Sigmoid colon (tissue), 7 donors: ENCODE data around the gene ROBO3. TPM values are rescaled to one million over a fixed set of nuclear protein-coding genes. Genes with fewer than 3 reads are reported as not detected.

ENCODE experiments used
- DNase-seq: peaks from one replicate; pipeline ENCODE4 v3.0.0-alpha.2; 2019
- H3K27ac ChIP-seq, 4 donors: fragments of 200-600 bp; sonication (generic); one replicate each; pipeline ENCODE4 v1.5.1; 2016 to 2019; ENCODE audit warnings: mild to moderate bottlenecking in 1 of 4
- H3K27me3 ChIP-seq, 3 donors: fragments of 200-600 bp; sonication (generic); one replicate each; pipeline ENCODE4 v1.5.1; 2019; ENCODE audit warnings: mild to moderate bottlenecking in 1 of 3
- H3K36me3 ChIP-seq, 4 donors: fragments of 200-600 bp; sonication (generic); one replicate each; pipeline ENCODE4 v1.5.1; 2016 to 2019
- H3K4me1 ChIP-seq, 4 donors: fragments of 200-600 bp; sonication (generic); one replicate each; pipeline ENCODE4 v1.5.1; 2017 to 2019
- H3K4me3 ChIP-seq, 4 donors: fragments of 200-600 bp; sonication (generic); one replicate each; pipeline ENCODE4 v1.5.1; 2017 to 2019; ENCODE audit warnings: mild to moderate bottlenecking in 2 of 4, moderate library complexity in 1 of 4
- H3K9me3 ChIP-seq, 4 donors: fragments of 200-600 bp in 3 of 4; sonication (generic) in 3 of 4; one replicate each; pipeline versions ENCODE4 v1.5.1 to v1.6.1; 2013 to 2019
- CTCF ChIP-seq, 4 experiments: fragments of 450-650 bp in 3 of 4; fragments of 200-600 bp in 1 of 4; IDR thresholded peaks; one replicate each; pipeline ENCODE4 v1.5.1; 2016 to 2019; ENCODE audit warnings: antibody characterized with exemption in 4 of 4, mild to moderate bottlenecking in 3 of 4, moderate library complexity in 2 of 4
- EP300 ChIP-seq, 4 donors: sonication (generic); formaldehyde crosslinking; IDR thresholded peaks; one replicate each; pipeline ENCODE4 v1.6.1; 2017; ENCODE audit warnings: antibody characterized with exemption in 4 of 4
- POLR2A ChIP-seq, 2 donors: fragments of 450-650 bp; IDR thresholded peaks; one replicate each; pipeline ENCODE4 v1.6.1; 2016; ENCODE audit warnings: antibody characterized with exemption in 2 of 2, mild to moderate bottlenecking in 2 of 2, moderate library complexity in 2 of 2
- POLR2AphosphoS5 ChIP-seq, 4 donors: sonication (generic); formaldehyde crosslinking; IDR thresholded peaks; one replicate each; pipeline ENCODE4 v1.6.1; 2017; ENCODE audit warnings: antibody characterized with exemption in 4 of 4
- WGBS, 2 donors: extraction: QIAGEN DNeasy Blood & Tissue Kit; methylation state at CpG; one replicate each; pipeline ENCODE4 v1.1.7; 2013; 5-methylcytosine and 5-hydroxymethylcytosine counted together
- intact Hi-C: fragments of 100-400 bp; cut with DNase I; formaldehyde crosslinking; loops from one replicate; pipeline ENCODE4 v1.15.1; 2023
- polyA plus RNA-seq, 3 donors: library from polyadenylated mRNA; stranded (reverse); fragments of 200-250 nt; gene quantifications; one replicate each; pipeline ENCODE4 v1.2.3, GENCODE V29; 2013
- total RNA-seq, 4 donors: library from RNA; depleted of rRNA; stranded (reverse); fragments of >200 nt; gene quantifications; one replicate each; pipeline ENCODE4 v1.1.0, GENCODE V29; 2016
- donor health status: healthy with polysubstance abuse.
- donor health status: Bipolar disorder and iron deficiency.
- donor health status: healthy.

Gene ROBO3
- total and polyA plus RNA-seq, 7 donors = 1.6 to 37.7 (median 9.1) TPM

GRCh38 chr11:124823512-124824376 lies 41.5 kb upstream of the ROBO3 start:
- DNase-seq = no peak
- no peaks in the 10 kb centered on the region for H3K36me3 ChIP-seq
- WGBS, 2 donors = 21 to 53% methylated on average over 8 of the region's 8 CpGs
- no peaks in the 10 kb centered on the region for H3K9me3 ChIP-seq
- no peak overlapping the region for H3K4me3 ChIP-seq
- no peak overlapping the region for H3K27ac ChIP-seq
- intact Hi-C loops = no loop called here
- TF ChIP-seq POLR2A (IDR thresholded peaks at IDR 0.05) (no peak), POLR2AphosphoS5 (IDR thresholded peaks at IDR 0.05) (no peak), CTCF (IDR thresholded peaks at IDR 0.05) (no peak)
- no peaks in the 10 kb centered on the region for H3K4me1 ChIP-seq
- H3K27me3 ChIP-seq = peaks cover 0 to 2% (median 0%) of the 10 kb centered on the region in 3 donors

GRCh38 chr11:124825876-124826275 lies 39.4 kb upstream of the ROBO3 start:
- DNase-seq = no peak
- TF ChIP-seq POLR2A (IDR thresholded peaks at IDR 0.05) (no peak), CTCF (IDR thresholded peaks at IDR 0.05) (no peak), POLR2AphosphoS5 (IDR thresholded peaks at IDR 0.05) (no peak), EP300 (IDR thresholded peaks at IDR 0.05) (no peak)
- Histone ChIP-seq H3K27ac (no peak overlapping the region), H3K4me3 (no peak overlapping the region), H3K4me1 (no peaks in the 10 kb centered on the region), H3K27me3 (no peaks in the 10 kb centered on the region), H3K36me3 (no peaks in the 10 kb centered on the region), H3K9me3 (no peaks in the 10 kb centered on the region)
- WGBS, 2 donors = 67 to 90% methylated on average over 3 of the region's 3 CpGs
- intact Hi-C loops = no loop called here

- WGBS, 2 donors = 88% methylated on average over 3 of the region's 3 CpGs
- intact Hi-C loops = no loop called here
- Histone ChIP-seq H3K36me3 (no peaks in the 10 kb centered on the region), H3K9me3 (no peaks in the 10 kb centered on the region), H3K27me3 (no peaks in the 10 kb centered on the region), H3K27ac (no peak overlapping the region), H3K4me1 (no peaks in the 10 kb centered on the region), H3K4me3 (no peak overlapping the region)
- DNase-seq = no peak
- no peak for TF ChIP-seq CTCF (IDR thresholded peaks at IDR 0.05)
- TF ChIP-seq EP300 (IDR thresholded peaks at IDR 0.05) = no peak
These were observed 35.2 kb upstream of the ROBO3 start for GRCh38 chr11:124829986-124830385.

- no peak for TF ChIP-seq CTCF (IDR thresholded peaks at IDR 0.05)
- 85 to 93% methylated on average over 3 of the region's 3 CpGs for WGBS, 2 donors
- intact Hi-C loops = no loop called here
These were observed 34.5 kb upstream of the ROBO3 start for GRCh38 chr11:124830749-124831148.

GRCh38 chr11:124831897-124832296 lies 33.3 kb upstream of the ROBO3 start:
- Histone ChIP-seq H3K27ac (no peak overlapping the region), H3K4me1 (peaks cover 0 to 8% (median 3%) of the 10 kb centered on the region in 4 donors), H3K4me3 (no peak overlapping the region), H3K27me3 (no peaks in the 10 kb centered on the region), H3K36me3 (no peaks in the 10 kb centered on the region), H3K9me3 (no peaks in the 10 kb centered on the region)
- 96 to 97% methylated on average over 2 of the region's 2 CpGs for WGBS, 2 donors
- no peak for DNase-seq
- TF ChIP-seq POLR2A (IDR thresholded peaks at IDR 0.05) (no peak), CTCF (IDR thresholded peaks at IDR 0.05) (no peak), EP300 (IDR thresholded peaks at IDR 0.05) (no peak), POLR2AphosphoS5 (IDR thresholded peaks at IDR 0.05) (no peak)
- intact Hi-C loops = no loop called here

More at GRCh38 chr11:124830749-124831148, 34.5 kb upstream of the ROBO3 start:
- Histone ChIP-seq H3K27me3 (no peaks in the 10 kb centered on the region), H3K4me3 (no peak overlapping the region), H3K9me3 (no peaks in the 10 kb centered on the region), H3K27ac (no peak overlapping the region), H3K4me1 (peaks cover 0 to under 1% (median 0%) of the 10 kb centered on the region in 4 donors), H3K36me3 (no peaks in the 10 kb centered on the region)
- DNase-seq = no peak
